Renal cortical epithelial cell (primary cell): Measurements from ENCODE around the gene SIRT1. TPM values are rescaled to one million over a fixed set of nuclear protein-coding genes. Genes with fewer than 3 reads are reported as not detected.
"Not testable (repeated sequence)": the region's sequence is repeated elsewhere in the genome, so short reads cannot be mapped to it uniquely, and the experiment has no call there.

ENCODE experiments used
- DNase-seq: peaks from one replicate; pipeline ENCODE4 v3.0.0-alpha.2; 2011; ENCODE audit warnings: low read depth
- total RNA-seq: library from RNA; depleted of rRNA; stranded (reverse); fragments of >200 nt; gene quantifications from 2 replicates; pipeline ENCODE4 v1.2.3, GENCODE V29; 2014

The SIRT1 gene
- total RNA-seq, 1 donor from 2014 or later = 23.9 TPM

- DNase-seq = no peak
These were observed 81.0 kb downstream of the SIRT1 start for GRCh38 chr10:67965456-67965855.

GRCh38 chr10:67966035-67966434, 81.6 kb downstream of the SIRT1 start:
- not testable (repeated sequence) for DNase-seq

Other genes starting within 250 kb of the SIRT1 start
- gene CTNNA3, start 188.5 kb upstream of the SIRT1 start, total RNA-seq = under 0.01 TPM in 1 of 2 replicates, not detected in the other
- 3.0 and 13.3 TPM in 2 replicates for gene DNAJC12, start 46.5 kb upstream of the SIRT1 start, total RNA-seq
- 70.0 and 71.3 TPM in 2 replicates for gene HERC4, start 190.6 kb downstream of the SIRT1 start, total RNA-seq
- 0.17 TPM in 1 of 2 replicates, not detected in the other for gene MYPN, start 224.8 kb downstream of the SIRT1 start, total RNA-seq